Astrocyte (in vitro differentiated cells and primary cell): ENCODE results near the gene RABGAP1L.
"Not testable (repeated sequence)": the region's sequence is repeated elsewhere in the genome, so short reads cannot be mapped to it uniquely, and the experiment has no call there.

Experiments used
- CTCF ChIP-seq: IDR thresholded peaks from 2 replicates; pipeline ENCODE4 v1.5.1; 2011; ENCODE audit warnings: low read depth, mild to moderate bottlenecking, inconsistent platforms, low read length, moderate library complexity; ENCODE audit not compliant: insufficient read depth
- EZH2 ChIP-seq: IDR thresholded peaks from 2 replicates; pipeline ENCODE4 v1.6.1; 2012; ENCODE audit warnings: mild to moderate bottlenecking, low read length, inconsistent platforms; ENCODE audit not compliant: insufficient read depth

DNA sequence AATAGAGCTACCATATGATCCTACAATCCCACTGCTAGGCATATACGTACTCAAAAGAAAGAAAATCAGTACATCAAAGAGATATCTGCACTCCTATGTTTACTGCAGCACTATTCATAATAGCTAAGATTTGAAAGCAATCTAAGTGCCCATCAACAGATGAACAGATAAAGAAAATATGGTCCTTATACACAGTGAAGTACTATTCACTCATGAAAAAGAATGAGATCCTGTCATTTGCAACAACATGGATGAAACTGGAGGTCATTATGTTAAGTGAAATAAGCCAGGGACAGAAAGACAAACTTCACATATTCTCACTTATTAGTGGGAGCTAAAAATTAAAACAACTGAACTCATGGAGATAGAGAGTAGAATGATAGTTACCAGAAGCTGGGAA lies 37.0 kb upstream of the RABGAP1L start:
- TF ChIP-seq EZH2, CTCF: not testable (repeated sequence)
